Cerebellar nuclear complex (tissue), 1 donor: ENCODE measurements around the gene ZNF107.
"Not testable (repeated sequence)": the region's sequence is repeated elsewhere in the genome, so short reads cannot be mapped to it uniquely, and the experiment has no call there.

Experiments used
- DNase-seq, 2 experiments: peaks; one replicate each; lab custom pipeline; 2025; lab: John Stamatoyannopoulos, UW

ZNF107 gene

DNA sequence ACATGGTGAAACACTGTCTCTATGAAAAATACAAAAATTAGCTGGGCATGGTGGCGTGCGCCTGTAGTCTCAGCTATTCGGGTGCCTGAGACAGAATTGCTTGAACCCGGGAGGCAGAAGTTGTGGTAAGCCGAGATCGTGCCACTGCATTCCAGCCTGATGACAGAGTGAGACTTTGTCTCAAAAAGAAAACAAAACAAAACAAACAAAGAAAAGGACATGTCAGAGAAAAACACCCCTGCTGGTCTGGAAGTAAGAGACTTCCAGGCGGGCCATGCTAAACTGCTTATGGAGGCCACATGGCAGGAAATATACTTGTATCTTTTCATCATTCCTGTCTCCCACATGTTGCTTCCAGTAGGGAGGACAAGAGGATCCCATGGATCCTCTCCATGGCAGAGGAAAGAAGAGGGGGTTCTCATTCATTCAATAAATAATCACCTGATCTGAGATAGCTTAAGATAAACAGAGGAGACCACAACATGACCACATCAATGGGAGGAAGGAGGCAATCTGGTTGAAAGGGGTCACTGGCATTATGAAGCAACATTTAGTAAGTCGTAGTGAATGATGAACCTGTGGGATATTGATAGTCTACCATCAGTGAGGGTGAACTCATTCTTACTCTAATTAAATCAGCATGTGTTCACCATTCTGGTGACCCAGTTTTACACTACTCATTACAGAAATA, 67.8 kb downstream of the ZNF107 start:
- no peak for DNase-seq

DNA sequence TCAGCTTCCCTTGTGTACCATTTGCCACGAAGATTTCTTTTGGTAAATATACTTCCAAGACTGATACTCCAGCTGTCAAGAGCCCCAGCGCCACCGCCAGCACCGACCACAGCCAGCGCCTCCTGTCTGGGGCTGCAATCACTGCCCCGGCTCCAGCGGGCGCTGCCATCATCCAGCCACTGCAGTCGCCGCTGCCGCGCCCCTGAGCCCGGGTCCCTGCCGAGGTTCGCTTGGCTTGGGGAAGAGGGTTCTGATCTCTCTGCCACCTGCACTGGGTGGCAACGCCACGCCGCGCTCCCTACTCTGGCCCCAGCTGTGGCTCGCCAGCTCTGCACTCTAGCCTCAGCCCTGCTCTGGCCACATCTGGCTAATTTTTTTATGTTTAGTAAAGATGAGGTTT, 70.6 kb downstream of the ZNF107 start:
- no peak for DNase-seq

DNA sequence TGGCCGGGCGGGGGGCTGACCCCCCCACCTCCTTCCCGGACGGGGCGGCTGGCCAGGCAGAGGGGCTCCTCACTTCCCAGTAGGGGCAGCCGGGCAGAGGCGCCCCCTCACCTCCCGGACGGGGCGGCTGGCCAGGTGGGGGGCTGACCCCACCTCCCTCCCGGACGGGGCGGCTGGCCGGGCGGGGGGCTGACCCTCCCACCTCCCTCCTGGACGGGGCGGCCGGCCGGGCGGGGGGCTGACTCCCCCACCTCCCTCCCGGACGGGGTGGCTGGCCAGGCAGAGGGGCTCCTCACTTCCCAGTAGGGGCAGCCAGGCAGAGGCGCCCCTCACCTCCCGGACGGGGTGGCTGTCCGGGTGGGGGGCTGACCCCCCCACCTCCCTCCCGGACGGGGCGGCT, 72.5 kb downstream of the ZNF107 start:
- DNase-seq = not testable (repeated sequence)

DNA sequence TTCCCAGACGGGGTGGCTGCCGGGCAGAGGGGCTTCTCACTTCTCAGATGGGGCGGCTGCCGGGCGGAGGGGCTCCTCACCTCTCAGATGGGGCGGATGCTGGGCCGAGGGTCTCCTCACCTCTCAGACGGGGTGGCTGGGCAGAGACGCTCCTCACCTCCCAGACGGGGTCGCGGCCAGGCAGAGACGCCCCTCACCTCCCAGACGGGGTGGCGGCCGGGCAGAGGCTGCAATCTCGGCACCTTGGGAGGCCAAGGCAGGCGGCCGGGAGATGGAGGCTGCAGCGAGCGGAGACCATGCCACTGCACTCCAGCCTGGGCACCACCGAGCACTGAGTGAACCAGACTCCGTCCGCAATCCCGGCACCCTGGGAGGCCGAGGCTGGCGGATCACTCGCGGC, 73.0 kb downstream of the ZNF107 start:
- DNase-seq = not testable (repeated sequence)

DNA sequence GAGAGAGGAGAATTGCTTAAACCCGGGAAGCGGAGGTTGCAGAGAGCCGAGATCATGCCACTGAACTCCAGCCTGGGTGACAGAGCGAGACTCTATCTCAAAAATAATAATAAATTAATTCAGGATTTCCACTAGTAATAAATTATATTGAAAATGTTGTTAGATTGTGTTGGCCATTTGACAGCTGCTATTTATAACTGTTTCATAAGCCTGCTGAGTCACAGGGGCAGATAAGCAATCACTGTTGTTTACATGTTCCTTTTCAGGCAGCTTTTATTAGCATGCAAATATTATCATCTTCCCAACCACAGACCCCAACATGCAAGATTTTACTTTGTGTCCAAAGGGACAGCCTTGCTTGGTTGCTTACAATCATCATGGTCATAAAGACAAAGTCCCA, 78.7 kb downstream of the ZNF107 start:
- DNase-seq = no peak

DNA sequence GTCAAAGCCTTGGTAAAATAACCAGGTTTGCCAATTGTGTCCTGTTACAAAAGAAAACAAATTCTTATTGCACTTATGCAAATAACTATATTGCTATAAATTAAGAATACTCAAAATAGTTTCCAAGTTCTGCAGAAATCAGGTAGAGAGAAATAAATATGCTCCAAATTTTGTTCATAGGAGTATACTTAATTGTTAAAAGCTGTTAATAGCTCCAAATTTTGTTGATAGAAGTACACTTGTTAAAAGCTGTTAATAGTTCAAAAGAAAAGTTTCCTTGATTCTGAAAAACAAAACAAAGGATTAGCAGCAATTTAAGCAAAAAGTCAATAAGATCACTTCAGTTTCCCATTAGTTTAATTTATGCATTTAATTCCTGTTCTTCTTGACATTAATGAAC, 81.9 kb downstream of the ZNF107 start:
- no peak for DNase-seq

DNA sequence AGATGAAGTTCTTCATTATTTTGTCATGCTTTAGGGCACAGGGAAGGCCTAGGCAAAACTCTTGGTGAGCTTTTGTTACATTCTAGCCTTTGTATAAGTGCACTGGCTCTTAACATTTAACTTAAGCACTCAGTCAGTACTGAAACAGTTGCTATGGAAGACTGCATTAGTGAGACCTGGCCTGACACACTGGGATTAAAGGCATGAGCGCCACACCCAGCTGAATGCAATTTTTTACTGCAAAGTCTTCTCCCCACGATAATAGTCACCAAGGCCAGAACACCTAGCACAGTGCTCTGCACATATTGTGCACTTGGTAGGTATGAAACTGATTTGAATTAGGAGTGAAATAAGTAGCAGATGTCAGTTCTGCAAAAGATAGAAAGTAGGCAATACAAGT, 87.1 kb downstream of the ZNF107 start:
- no peak for DNase-seq

DNA sequence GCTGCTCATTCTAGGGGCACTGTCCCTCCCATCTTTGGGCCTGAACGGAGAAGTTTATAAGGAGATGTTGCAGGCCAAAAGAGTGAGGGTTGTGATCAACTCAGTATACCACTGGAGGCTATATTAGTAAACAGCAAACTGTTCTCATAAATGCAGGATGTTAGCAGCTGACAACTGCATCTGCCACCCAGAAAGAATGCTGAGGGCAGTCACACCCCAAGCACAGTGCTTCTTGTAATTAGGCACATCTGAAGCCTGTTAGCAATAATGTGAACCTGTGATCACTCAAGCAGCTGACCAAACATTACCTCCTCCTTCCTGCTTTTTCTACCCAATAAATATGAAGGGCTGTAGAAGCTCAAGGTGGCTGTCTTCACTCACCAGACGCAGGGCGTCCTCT, 89.9 kb downstream of the ZNF107 start:
- no peak for DNase-seq

DNA sequence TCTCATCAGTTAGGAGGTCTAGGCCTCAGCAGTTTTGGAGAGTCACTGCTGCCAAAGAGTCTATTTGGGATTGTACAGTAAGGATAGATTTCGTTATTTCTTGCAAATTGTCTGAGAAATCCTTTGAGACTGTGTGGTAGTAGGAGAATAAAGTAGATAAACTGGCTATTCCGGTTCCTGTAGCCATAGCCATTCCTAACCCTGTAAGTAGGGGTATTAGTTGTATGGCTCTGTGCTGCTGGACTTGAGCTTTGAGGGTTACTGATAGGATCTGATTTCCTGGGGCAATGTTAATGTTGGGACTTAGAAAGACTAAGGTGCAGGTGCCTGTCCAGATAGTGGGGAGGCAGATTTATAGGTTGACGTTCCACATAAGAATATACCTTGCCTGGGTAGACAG, 92.2 kb downstream of the ZNF107 start:
- DNase-seq = no peak
